Naive thymus-derived CD4-positive, alpha-beta T cell (primary cell): Measurements from ENCODE around the gene CXorf65. TPM values are rescaled to one million over a fixed set of nuclear protein-coding genes. Genes with fewer than 3 reads are reported as not detected.

Experiments
- ATAC-seq: fragments of 150-1000 bp; cut with Tn5 transposase; 2 replicates; pipeline ENCODE4 v1.10.0; 2021; ENCODE audit warnings: mild to moderate bottlenecking, moderate library complexity
- CTCF ChIA-PET: fragments of 350-600 bp; sonication (Branson Sonifier 250); formaldehyde crosslinking; loops from one replicate; lab custom pipeline; 2021; ENCODE audit warnings: antibody characterized with exemption; lab: Charles Lee
- POLR2A ChIA-PET: fragments of 350-600 bp; sonication (Branson Sonifier 250); formaldehyde crosslinking; loops from one replicate; lab custom pipeline; 2021; ENCODE audit warnings: antibody characterized with exemption, inconsistent platforms; lab: Charles Lee
- DNase-seq, 9 donors: peaks; one replicate each; pipeline versions ENCODE4 v3.0.0 to v3.0.0-alpha.2; 2020 to 2022; ENCODE audit warnings: mixed read lengths in 1 of 9
- H3K27ac ChIP-seq: one replicate; pipeline ENCODE4 v1.7.0; 2013; ENCODE audit warnings: mild to moderate bottlenecking, low read depth, low read length, moderate library complexity
- H3K27me3 ChIP-seq, 2 donors: one replicate each; pipeline ENCODE4 v1.7.0; 2013; ENCODE audit warnings: low read length in 2 of 2, mild to moderate bottlenecking in 2 of 2, moderate library complexity in 2 of 2; ENCODE audit not compliant: control insufficient read depth in 2 of 2, insufficient read depth in 2 of 2
- H3K36me3 ChIP-seq, 3 experiments: 1 replicate in 2 of 3; 2 replicates in 1 of 3; pipeline ENCODE4 v1.7.0; 2013; ENCODE audit warnings: low read length in 3 of 3, mild to moderate bottlenecking in 3 of 3, moderate library complexity in 1 of 3; ENCODE audit not compliant: insufficient read depth in 3 of 3, control insufficient read depth in 2 of 3
- H3K4me1 ChIP-seq, 2 donors: one replicate each; pipeline ENCODE4 v1.7.0; 2013; ENCODE audit warnings: low read length in 2 of 2, mild to moderate bottlenecking in 2 of 2, moderate library complexity in 1 of 2; ENCODE audit not compliant: control insufficient read depth in 2 of 2, insufficient read depth in 2 of 2
- H3K4me3 ChIP-seq: 2 replicates; pipeline ENCODE4 v1.7.0; 2013; ENCODE audit warnings: mild to moderate bottlenecking, low read length
- H3K9me3 ChIP-seq, 3 experiments: 1 replicate in 2 of 3; 2 replicates in 1 of 3; pipeline ENCODE4 v1.7.0; 2013; ENCODE audit warnings: low read length in 3 of 3; ENCODE audit not compliant: control insufficient read depth in 2 of 3
- H3K27ac Mint-ChIP-seq, 9 donors: one replicate each; pipeline ENCODE4 v1.8.0; 2020 to 2022; ENCODE audit warnings: mixed read lengths in 9 of 9, mild to moderate bottlenecking in 8 of 9, moderate library complexity in 5 of 9, inconsistent platforms in 2 of 9
- H3K27me3 Mint-ChIP-seq, 5 donors: one replicate each; pipeline ENCODE4 v1.8.0; 2021 to 2022; ENCODE audit warnings: mixed read lengths in 5 of 5, mild to moderate bottlenecking in 1 of 5
- H3K36me3 Mint-ChIP-seq, 5 donors: one replicate each; pipeline ENCODE4 v1.8.0; 2020 to 2022; ENCODE audit warnings: mixed read lengths in 5 of 5, mild to moderate bottlenecking in 3 of 5, inconsistent platforms in 1 of 5
- H3K4me1 Mint-ChIP-seq, 7 donors: one replicate each; pipeline ENCODE4 v1.8.0; 2020 to 2022; ENCODE audit warnings: mixed read lengths in 7 of 7, mild to moderate bottlenecking in 3 of 7, inconsistent platforms in 1 of 7
- H3K4me3 Mint-ChIP-seq, 10 donors: one replicate each; pipeline ENCODE4 v1.8.0; 2020 to 2022; ENCODE audit warnings: mild to moderate bottlenecking in 10 of 10, mixed read lengths in 10 of 10, moderate library complexity in 6 of 10, inconsistent platforms in 2 of 10
- H3K9me3 Mint-ChIP-seq, 11 donors: one replicate each; pipeline ENCODE4 v1.8.0; 2020 to 2022; ENCODE audit warnings: mixed read lengths in 11 of 11, mild to moderate bottlenecking in 4 of 11, inconsistent platforms in 1 of 11, moderate library complexity in 1 of 11
- intact Hi-C, 2 donors: fragments of 100-400 bp; cut with micrococcal nuclease; formaldehyde crosslinking; loops; one replicate each; pipeline ENCODE4 v1.15.1; 2023
- polyA plus RNA-seq, 2 donors: library from polyadenylated mRNA; unstranded; fragments of 300-500 nt; fragmentation: Illumina TruSeq; gene quantifications; one replicate each; pipeline ENCODE4 v1.2.3, GENCODE V29; 2021
- total RNA-seq, 6 experiments: library from RNA in 5 of 6; stranded (reverse) in 5 of 6; gene quantifications; 1 replicate in 5 of 6; 2 replicates in 1 of 6; pipeline ENCODE4 v1.2.3 and lab custom pipeline; 2021 to 2026

CXorf65 gene
- total and polyA plus RNA-seq, 7 experiments from 2014 or later: 0.31 to 83.4 (median 43.4) TPM

DNA sequence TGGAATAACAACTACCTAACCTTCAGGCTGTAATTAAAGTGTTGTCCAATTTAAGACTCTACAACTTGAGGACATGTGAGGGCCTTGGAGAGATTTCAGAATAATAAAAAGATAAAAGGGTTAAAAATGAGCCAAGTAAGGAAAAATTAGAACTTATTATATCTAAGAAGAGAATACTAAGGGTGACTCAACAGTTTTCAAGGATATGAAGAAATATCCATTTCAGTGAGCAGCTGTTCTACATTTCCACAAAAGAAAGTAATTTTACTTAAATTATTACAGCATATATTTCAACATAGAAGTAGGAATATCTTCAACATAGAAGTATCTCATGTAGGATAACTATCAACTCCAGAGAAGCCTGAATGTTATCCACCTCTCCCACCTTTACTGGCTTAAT is 49.7 kb downstream of the CXorf65 start:
- DNase-seq (no peak), ATAC-seq (no peak)
- H3K4me3 Mint-ChIP-seq: no peak overlapping the region
- Histone ChIP-seq H3K4me3 (no peak overlapping the region), H3K9me3 (no peaks in the 10 kb centered on the region), H3K27ac (no peak overlapping the region), H3K4me1 (no peaks in the 10 kb centered on the region), H3K27me3 (no peaks in the 10 kb centered on the region), H3K36me3 (peaks cover 0 to 22% (median 1%) of the 10 kb centered on the region in 3 experiments)
- POLR2A ChIA-PET: no interaction called here
- H3K27ac Mint-ChIP-seq: peak overlapping the region in 2 of 9 donors; percentile 7 to 25
- peaks cover 0 to 24% (median 11%) of the 10 kb centered on the region in 5 donors for H3K36me3 Mint-ChIP-seq
- peaks cover 11 to 39% (median 32%) of the 10 kb centered on the region in 7 donors for H3K4me1 Mint-ChIP-seq
- CTCF ChIA-PET: no interaction called here
- no peaks in the 10 kb centered on the region for H3K9me3 Mint-ChIP-seq
- intact Hi-C loops: no loop called here
- H3K27me3 Mint-ChIP-seq: no peaks in the 10 kb centered on the region

Other genes starting within 250 kb of the CXorf65 start
- gene TEX11, start 198.0 kb downstream of the CXorf65 start, total RNA-seq: not detected
- under 1 TPM in 1 of 2 donors, not detected in 1; 0.18 TPM for gene TEX11, start 198.0 kb downstream of the CXorf65 start, polyA plus RNA-seq
- gene SLC7A3, start 175.6 kb downstream of the CXorf65 start, total RNA-seq: not detected
- gene SLC7A3, start 175.6 kb downstream of the CXorf65 start, polyA plus RNA-seq: under 1 TPM; 0.22 to 0.44 TPM
- gene SNX12, start 38.4 kb downstream of the CXorf65 start, total RNA-seq: 10 to 100 TPM; 19.0 to 41.6 (median 37.3) TPM
- gene SNX12, start 38.4 kb downstream of the CXorf65 start, polyA plus RNA-seq: 1 to 10 TPM; 3.1 to 3.4 TPM
- 10 to 100 TPM; 11.9 to 40.6 (median 30.0) TPM for gene FOXO4, start 10.9 kb downstream of the CXorf65 start, total RNA-seq
- gene FOXO4, start 10.9 kb downstream of the CXorf65 start, polyA plus RNA-seq: 1 to 10 TPM; 1.2 to 2.3 TPM
- 100 to 1,000 TPM; 228 to 671 (median 329) TPM for gene IL2RG, start 4.8 kb upstream of the CXorf65 start, total RNA-seq
- gene IL2RG, start 4.8 kb upstream of the CXorf65 start, polyA plus RNA-seq: 1,000 to 10,000 TPM in 1 of 2 donors, 100 to 1,000 TPM in 1; 933 to 1,015 TPM
- 100 to 1,000 TPM in 1 of 5 experiments, 10 to 100 TPM in 4; 71.1 to 104 (median 77.4) TPM for gene MED12, start 11.9 kb upstream of the CXorf65 start, total RNA-seq
- 10 to 100 TPM; 12.5 to 22.2 TPM for gene MED12, start 11.9 kb upstream of the CXorf65 start, polyA plus RNA-seq
- gene NLGN3, start 38.1 kb upstream of the CXorf65 start, total RNA-seq: 1 to 10 TPM; 2.3 to 4.6 (median 3.0) TPM
- gene NLGN3, start 38.1 kb upstream of the CXorf65 start, polyA plus RNA-seq: under 1 TPM; 0.09 to 0.24 TPM
- gene GJB1, start 116.5 kb upstream of the CXorf65 start, total RNA-seq: not detected
- gene GJB1, start 116.5 kb upstream of the CXorf65 start, polyA plus RNA-seq: not detected
- gene ZMYM3, start 147.4 kb upstream of the CXorf65 start, total RNA-seq: 10 to 100 TPM; 21.2 to 34.1 (median 21.6) TPM
- gene ZMYM3, start 147.4 kb upstream of the CXorf65 start, polyA plus RNA-seq: 1 to 10 TPM; 6.7 to 7.8 TPM
- 100 to 1,000 TPM; 334 to 488 (median 371) TPM for gene NONO, start 176.9 kb upstream of the CXorf65 start, total RNA-seq
- 100 to 1,000 TPM; 184 to 220 TPM for gene NONO, start 176.9 kb upstream of the CXorf65 start, polyA plus RNA-seq
- gene ITGB1BP2, start 195.0 kb upstream of the CXorf65 start, total RNA-seq: 1 to 10 TPM; 2.4 to 6.0 (median 4.6) TPM
- gene ITGB1BP2, start 195.0 kb upstream of the CXorf65 start, polyA plus RNA-seq: not detected